Fibroblast of villous mesenchyme (primary cell): ENCODE measurements around the gene SLC35C1. TPM values are rescaled to one million over a fixed set of nuclear protein-coding genes. Genes with fewer than 3 reads are reported as not detected.
A peak's percentile ranks its signal among the peaks of the same experiment; 100 is the strongest.

Experiments used
- DNase-seq: peaks from one replicate; pipeline ENCODE4 v3.0.0-alpha.2; 2010; ENCODE audit warnings: low read depth
- H3K4me3 ChIP-seq: 2 replicates; pipeline ENCODE4 v1.5.1; 2011; ENCODE audit warnings: low read depth, mild to moderate bottlenecking, low read length
- total RNA-seq: library from RNA; depleted of rRNA; stranded (reverse); fragments of >200 nt; gene quantifications from 2 replicates; pipeline ENCODE4 v1.2.3, GENCODE V29; 2012
- TF ChIP-seq, protein P1 (sequence below): IDR thresholded peaks from 2 replicates; pipeline ENCODE4 v1.5.1; 2012; ENCODE audit warnings: low read depth, mild to moderate bottlenecking, low read length; ENCODE audit not compliant: insufficient read depth

SLC35C1 gene
- total RNA-seq, 1 donor: 14.2 TPM

DNA sequence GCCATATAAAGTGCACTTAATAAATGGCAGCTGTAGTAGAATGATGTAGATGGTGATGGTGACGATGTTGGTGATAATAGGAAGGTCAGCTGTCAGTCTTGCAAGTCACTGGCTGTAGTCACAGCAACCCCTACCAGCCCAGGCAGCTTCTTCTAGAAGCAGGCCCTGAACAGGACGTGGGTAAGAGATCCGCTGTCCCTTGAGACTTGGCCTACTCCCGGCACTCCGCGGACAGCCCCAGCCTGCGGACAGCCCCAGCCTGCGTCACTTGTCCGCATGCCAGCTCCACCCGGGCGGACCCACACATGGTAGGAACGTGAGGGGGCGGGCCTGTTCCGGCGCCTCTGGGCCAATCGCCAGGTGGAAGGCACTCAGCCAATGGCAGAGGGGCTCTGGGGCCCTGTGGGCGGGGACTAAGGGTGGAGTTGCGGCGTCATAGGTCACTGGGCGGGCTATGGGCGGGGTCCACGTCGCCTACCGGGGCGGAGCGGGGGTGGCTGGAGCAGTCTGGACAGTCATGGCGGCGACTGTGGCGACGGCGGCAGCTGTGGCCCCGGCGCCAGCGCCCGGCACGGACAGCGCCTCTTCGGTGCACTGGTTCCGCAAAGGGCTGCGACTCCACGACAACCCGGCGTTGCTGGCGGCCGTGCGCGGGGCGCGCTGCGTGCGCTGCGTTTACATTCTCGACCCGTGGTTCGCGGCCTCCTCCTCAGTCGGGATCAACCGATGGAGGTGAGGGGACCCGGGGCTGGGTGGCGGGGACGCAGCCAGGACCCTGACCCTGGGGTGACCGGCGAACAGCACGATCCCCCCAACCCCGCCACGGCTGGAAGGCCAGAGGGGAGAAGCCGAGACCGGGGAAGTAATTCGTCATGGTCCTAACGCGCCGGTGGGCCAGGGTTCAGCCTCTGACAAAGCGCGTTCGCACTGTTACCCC lies 42.3 kb downstream of the SLC35C1 start, which contains the start of gene CRY2:
TSS of gene CRY2 (plus strand) at position 502 of the 937 bp plus-strand sequence. CDS start at position 518, 16 bp downstream.
- TF ChIP-seq, protein P1, sequence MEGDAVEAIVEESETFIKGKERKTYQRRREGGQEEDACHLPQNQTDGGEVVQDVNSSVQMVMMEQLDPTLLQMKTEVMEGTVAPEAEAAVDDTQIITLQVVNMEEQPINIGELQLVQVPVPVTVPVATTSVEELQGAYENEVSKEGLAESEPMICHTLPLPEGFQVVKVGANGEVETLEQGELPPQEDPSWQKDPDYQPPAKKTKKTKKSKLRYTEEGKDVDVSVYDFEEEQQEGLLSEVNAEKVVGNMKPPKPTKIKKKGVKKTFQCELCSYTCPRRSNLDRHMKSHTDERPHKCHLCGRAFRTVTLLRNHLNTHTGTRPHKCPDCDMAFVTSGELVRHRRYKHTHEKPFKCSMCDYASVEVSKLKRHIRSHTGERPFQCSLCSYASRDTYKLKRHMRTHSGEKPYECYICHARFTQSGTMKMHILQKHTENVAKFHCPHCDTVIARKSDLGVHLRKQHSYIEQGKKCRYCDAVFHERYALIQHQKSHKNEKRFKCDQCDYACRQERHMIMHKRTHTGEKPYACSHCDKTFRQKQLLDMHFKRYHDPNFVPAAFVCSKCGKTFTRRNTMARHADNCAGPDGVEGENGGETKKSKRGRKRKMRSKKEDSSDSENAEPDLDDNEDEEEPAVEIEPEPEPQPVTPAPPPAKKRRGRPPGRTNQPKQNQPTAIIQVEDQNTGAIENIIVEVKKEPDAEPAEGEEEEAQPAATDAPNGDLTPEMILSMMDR: no peak
- peak within 1 kb of the TSS; percentile 92 for H3K4me3 ChIP-seq
- DNase-seq: peak; percentile 99

DNA sequence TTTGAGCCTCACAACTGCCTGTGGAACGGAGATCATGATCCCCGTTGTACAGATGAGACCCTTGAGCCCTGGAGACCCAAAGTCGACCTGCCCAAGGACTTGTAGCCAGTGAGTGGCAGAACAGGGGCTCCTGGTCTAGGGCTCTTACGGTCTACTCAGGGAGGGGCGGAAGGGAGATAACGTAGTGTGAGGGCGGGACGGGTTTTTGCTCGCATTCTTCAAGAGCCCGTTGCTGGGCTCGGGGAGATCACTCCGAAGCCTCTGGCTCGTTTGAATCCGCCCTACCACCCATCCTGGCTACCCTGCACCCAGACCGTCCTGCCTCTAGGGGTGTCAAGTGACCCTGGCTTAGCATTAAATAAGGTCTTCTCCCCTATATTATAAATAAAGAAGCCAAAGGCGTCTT lies 43.0 kb downstream of the SLC35C1 start:
- H3K4me3 ChIP-seq: peak overlapping the region; percentile 92
- TF ChIP-seq, protein P1: no peak
- DNase-seq: peak; percentile 80

DNA sequence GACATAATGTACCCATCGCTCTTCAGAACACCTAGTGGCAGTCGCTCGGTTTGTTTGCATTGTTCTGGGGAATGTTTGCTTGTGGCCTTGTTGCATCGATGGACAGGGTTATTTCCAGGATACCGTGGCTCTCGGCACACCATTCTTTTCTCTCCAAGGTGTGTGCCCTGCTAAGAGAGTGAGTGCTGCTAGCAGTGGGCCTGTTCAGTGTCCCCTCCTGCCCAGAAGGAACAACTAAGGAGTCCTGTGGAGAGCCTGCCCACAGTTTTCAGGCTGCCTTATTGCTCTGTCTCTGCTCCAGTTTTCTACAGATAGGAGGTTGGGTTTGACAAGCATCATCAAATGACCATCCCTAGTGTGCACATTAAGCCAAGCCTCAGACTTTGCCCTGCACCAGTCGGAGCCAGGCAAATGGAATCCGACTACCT lies 43.7 kb downstream of the SLC35C1 start:
- no peak for DNase-seq
- peak overlapping the region; percentile 92 for H3K4me3 ChIP-seq
- TF ChIP-seq, protein P1: no peak

DNA sequence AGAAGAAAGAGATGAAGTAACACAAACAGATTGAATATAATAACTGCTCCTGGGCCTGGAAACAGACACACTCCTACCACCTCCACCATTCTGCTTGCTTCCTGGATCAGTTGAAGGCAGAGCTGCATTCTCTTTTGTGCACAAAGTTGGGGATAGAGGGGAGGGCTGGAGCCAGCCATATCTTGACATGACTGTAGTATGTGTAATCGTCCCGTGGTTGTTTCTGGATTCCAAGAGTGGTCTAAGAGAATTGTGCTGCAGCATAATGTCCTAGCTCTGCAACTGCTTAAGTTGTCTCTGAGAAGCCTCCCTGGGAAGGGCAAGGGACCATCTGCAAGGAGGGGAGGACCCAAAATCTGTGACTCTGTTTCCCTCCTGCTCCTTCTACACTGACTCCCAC lies 45.5 kb downstream of the SLC35C1 start:
- TF ChIP-seq, protein P1: no peak

DNA sequence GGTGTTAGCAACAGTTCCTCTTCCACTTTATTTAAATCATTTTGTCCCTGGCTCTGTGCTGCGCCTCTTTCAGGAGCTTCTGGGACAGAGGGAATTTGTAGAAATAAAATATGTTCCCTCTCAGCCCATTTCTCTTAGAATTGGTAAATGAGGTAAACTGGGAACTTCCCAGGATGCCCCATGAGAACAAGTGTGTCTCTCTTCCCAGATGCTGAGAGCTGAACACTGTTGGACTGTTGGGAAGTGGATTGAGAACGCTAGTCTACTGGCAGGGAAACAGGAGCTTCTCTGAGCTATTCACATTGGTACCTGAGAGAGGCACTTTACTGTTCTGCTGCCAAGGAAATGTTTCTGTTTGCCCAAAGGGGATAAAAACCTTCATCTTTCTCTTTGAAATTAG lies 46.3 kb downstream of the SLC35C1 start:
- H3K4me3 ChIP-seq: no peak overlapping the region
- TF ChIP-seq, protein P1: no peak
- DNase-seq: no peak

More for the DNA sequence above, 45.5 kb downstream of the SLC35C1 start:
- no peak overlapping the region for H3K4me3 ChIP-seq
- peak; percentile 18 for DNase-seq

DNA sequence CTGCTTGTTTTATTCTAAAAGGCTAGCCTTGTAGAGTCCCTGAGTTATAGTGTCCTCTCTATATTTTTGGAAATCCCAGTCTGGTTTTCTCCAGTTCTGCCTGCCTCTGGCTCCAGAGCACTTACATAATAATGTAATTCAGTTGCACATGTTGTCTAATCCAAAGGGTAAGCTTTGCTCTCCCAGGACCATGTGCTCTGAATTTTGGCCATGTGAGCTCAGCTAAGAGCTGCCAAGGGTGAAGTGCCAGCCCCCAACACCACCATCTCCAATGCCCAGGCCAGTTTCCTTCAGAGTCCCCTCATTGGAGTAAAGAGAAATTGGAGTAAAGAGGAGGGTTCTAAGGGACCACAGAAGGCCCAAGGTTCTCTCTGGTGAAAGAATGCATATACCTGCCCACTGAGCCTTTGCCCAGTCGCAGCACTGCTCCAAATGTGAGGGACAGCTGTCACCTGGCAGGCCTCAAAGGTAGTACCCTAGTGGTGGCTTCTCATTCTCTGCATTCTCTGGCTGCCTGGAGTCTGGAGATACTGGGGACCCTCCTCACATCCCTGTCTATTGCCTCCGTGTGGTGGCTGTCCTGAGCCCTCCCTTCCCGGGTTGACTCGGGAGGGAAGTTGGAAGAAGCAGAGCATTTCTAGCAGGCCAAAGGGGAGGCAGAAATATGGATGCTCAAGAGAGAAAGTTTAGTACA lies 47.2 kb downstream of the SLC35C1 start:
- H3K4me3 ChIP-seq: no peak overlapping the region
- DNase-seq: no peak
- TF ChIP-seq, protein P1: no peak
